ENCODE data around the gene RANBP9. TPM values are rescaled to one million over a fixed set of nuclear protein-coding genes. Genes with fewer than 3 reads are reported as not detected.

RANBP9 gene
- total and polyA plus RNA-seq, 4 donors: 5.8 to 25.2 (median 14.1) TPM

DNA sequence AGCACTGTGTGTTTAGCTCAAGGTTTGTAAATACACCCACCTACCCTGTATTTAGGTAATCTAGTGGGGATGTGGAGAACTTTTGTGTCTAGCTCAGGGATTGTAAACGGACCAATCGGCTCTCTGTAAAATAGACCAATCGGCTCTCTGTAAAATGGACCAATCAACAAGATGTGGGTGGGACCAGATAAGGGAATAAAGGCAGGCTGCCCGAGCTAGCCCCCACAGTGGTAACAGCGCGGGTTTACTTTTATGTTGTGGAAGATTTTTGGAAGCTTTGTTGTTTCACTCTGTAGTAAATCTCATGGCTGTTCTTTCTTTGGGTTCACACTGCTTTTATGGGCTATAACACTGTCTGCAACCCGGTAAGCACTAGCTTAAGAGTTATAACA, 32.1 kb upstream of the RANBP9 start:
- Histone ChIP-seq H3K4me3 (ENCODE audit: low read depth in 1 of 3, low read length in 3 of 3) (no peak overlapping the region), H3K36me3 (ENCODE audit: control insufficient read depth in 4 of 4, insufficient read depth in 3 of 4, low read depth in 1 of 4, low read length in 3 of 4) (no peaks in the 10 kb centered on the region), H3K27me3 (ENCODE audit: control insufficient read depth in 4 of 4, insufficient read depth in 4 of 4, low read length in 3 of 4) (no peaks in the 10 kb centered on the region), H3K9me3 (ENCODE audit: control insufficient read depth in 4 of 4, low read length in 3 of 4) (no peaks in the 10 kb centered on the region), H3K27ac (ENCODE audit: low read depth in 1 of 2, low read length in 2 of 2) (no peak overlapping the region), H3K9ac (ENCODE audit: low read depth in 1 of 2, low read length in 2 of 2) (no peak overlapping the region), H3K4me1 (ENCODE audit: control insufficient read depth in 4 of 4, insufficient read depth in 4 of 4, low read length in 3 of 4) (no peaks in the 10 kb centered on the region)
- TF ChIP-seq, protein P1, sequence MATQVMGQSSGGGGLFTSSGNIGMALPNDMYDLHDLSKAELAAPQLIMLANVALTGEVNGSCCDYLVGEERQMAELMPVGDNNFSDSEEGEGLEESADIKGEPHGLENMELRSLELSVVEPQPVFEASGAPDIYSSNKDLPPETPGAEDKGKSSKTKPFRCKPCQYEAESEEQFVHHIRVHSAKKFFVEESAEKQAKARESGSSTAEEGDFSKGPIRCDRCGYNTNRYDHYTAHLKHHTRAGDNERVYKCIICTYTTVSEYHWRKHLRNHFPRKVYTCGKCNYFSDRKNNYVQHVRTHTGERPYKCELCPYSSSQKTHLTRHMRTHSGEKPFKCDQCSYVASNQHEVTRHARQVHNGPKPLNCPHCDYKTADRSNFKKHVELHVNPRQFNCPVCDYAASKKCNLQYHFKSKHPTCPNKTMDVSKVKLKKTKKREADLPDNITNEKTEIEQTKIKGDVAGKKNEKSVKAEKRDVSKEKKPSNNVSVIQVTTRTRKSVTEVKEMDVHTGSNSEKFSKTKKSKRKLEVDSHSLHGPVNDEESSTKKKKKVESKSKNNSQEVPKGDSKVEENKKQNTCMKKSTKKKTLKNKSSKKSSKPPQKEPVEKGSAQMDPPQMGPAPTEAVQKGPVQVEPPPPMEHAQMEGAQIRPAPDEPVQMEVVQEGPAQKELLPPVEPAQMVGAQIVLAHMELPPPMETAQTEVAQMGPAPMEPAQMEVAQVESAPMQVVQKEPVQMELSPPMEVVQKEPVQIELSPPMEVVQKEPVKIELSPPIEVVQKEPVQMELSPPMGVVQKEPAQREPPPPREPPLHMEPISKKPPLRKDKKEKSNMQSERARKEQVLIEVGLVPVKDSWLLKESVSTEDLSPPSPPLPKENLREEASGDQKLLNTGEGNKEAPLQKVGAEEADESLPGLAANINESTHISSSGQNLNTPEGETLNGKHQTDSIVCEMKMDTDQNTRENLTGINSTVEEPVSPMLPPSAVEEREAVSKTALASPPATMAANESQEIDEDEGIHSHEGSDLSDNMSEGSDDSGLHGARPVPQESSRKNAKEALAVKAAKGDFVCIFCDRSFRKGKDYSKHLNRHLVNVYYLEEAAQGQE (IDR thresholded peaks at IDR 0.05): no peak
- TF ChIP-seq FOXA2 (IDR thresholded peaks at IDR 0.05) (no peak), RAD21 (IDR thresholded peaks at IDR 0.05) (no peak), ATF3 (IDR thresholded peaks at IDR 0.05) (no peak), TAF1 (conservative IDR thresholded peaks at IDR 0.05) (no peak), FOXA1 (IDR thresholded peaks at IDR 0.05) (no peak), SP1 (IDR thresholded peaks at IDR 0.05) (no peak), NR2F2 (IDR thresholded peaks at IDR 0.05) (no peak), CTCF (IDR thresholded peaks at IDR 0.05; ENCODE audit: low read depth, low read length, missing input control) (no peak), HNF4A (conservative IDR thresholded peaks at IDR 0.05) (no peak), MAX (IDR thresholded peaks at IDR 0.05) (no peak), JUND (IDR thresholded peaks at IDR 0.05) (no peak), HNF4G (IDR thresholded peaks at IDR 0.05) (no peak), EGR1 (IDR thresholded peaks at IDR 0.05; ENCODE audit: low read depth in 2 of 2) (no peak), RXRA (IDR thresholded peaks at IDR 0.05) (no peak), YY1 (IDR thresholded peaks at IDR 0.05) (no peak)
- TF ChIP-seq, protein P2, sequence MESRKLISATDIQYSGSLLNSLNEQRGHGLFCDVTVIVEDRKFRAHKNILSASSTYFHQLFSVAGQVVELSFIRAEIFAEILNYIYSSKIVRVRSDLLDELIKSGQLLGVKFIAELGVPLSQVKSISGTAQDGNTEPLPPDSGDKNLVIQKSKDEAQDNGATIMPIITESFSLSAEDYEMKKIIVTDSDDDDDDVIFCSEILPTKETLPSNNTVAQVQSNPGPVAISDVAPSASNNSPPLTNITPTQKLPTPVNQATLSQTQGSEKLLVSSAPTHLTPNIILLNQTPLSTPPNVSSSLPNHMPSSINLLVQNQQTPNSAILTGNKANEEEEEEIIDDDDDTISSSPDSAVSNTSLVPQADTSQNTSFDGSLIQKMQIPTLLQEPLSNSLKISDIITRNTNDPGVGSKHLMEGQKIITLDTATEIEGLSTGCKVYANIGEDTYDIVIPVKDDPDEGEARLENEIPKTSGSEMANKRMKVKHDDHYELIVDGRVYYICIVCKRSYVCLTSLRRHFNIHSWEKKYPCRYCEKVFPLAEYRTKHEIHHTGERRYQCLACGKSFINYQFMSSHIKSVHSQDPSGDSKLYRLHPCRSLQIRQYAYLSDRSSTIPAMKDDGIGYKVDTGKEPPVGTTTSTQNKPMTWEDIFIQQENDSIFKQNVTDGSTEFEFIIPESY (IDR thresholded peaks at IDR 0.05): no peak
- WGBS: 93% methylated on average over 7 of the region's 7 CpGs
- no peak for DNase-seq (ENCODE audit: low spot score)

Measured in liver (tissue), 9 donors.